Activated CD4-positive, alpha-beta T cell treated with anti-CD3 and anti-CD28 coated beads, Interleukin-2, amount 10 ng/mL, durations not matched to agents 7 days and 5 days (primary cell): ENCODE results near the gene CLCA2. TPM values are rescaled to one million over a fixed set of nuclear protein-coding genes. Genes with fewer than 3 reads are reported as not detected.
A peak's percentile ranks its signal among the peaks of the same experiment; 100 is the strongest.

Experiments
- CTCF ChIA-PET: fragments of 350-600 bp; sonication (Branson Sonifier 250); formaldehyde crosslinking; loops from one replicate; lab custom pipeline; 2021; ENCODE audit warnings: antibody characterized with exemption; lab: Charles Lee
- POLR2A ChIA-PET: fragments of 350-600 bp; sonication (Branson Sonifier 250); formaldehyde crosslinking; loops from one replicate; lab custom pipeline; 2021; ENCODE audit warnings: antibody characterized with exemption; lab: Charles Lee
- DNase-seq: peaks from one replicate; pipeline ENCODE4 v3.0.0-alpha.2; 2020
- H3K27ac Mint-ChIP-seq: one replicate; pipeline ENCODE4 v1.8.0; 2021; ENCODE audit warnings: mild to moderate bottlenecking, moderate library complexity, mixed read lengths
- H3K27me3 Mint-ChIP-seq: one replicate; pipeline ENCODE4 v1.8.0; 2021; ENCODE audit warnings: mixed read lengths
- H3K36me3 Mint-ChIP-seq: one replicate; pipeline ENCODE4 v1.8.0; 2021; ENCODE audit warnings: low read depth, mixed read lengths
- H3K4me1 Mint-ChIP-seq: one replicate; pipeline ENCODE4 v1.8.0; 2021; ENCODE audit warnings: mixed read lengths
- H3K4me3 Mint-ChIP-seq: one replicate; pipeline ENCODE4 v1.8.0; 2021; ENCODE audit warnings: mild to moderate bottlenecking, moderate library complexity, mixed read lengths
- H3K9me3 Mint-ChIP-seq: one replicate; pipeline ENCODE4 v1.8.0; 2021; ENCODE audit warnings: mixed read lengths
- total RNA-seq, 2 experiments: library from RNA; stranded (reverse); gene quantifications; one replicate each; pipeline ENCODE4 v1.2.3, GENCODE V29; 2021

The CLCA2 gene
- total RNA-seq, 2 experiments from 2014 or later = not detected

GRCh38 chr1:86395751-86396497 lies 28.0 kb upstream of the CLCA2 start, which contains the start of gene ODF2L:
Gene ODF2L (minus strand): TSS chr1:86396323. CDS start chr1:86387027, 9,296 bp downstream.
- Mint-ChIP-seq H3K4me1 (peaks cover 50% of the 10 kb centered on the region), H3K4me3 (peak within 1 kb of the TSS; percentile 97), H3K9me3 (peaks cover 4% of the 10 kb centered on the region), H3K27ac (peak within 1 kb of the TSS; percentile 98), H3K27me3 (no peaks in the 10 kb centered on the region), H3K36me3 (peaks cover 25% of the 10 kb centered on the region)
- ChIA-PET CTCF (interaction anchor here (0.9 to 1.6 kb wide), 5 partner anchors 10 to 311 kb away, joined by 3 to 7 read pairs (median 4); partner anchors contain the start of gene SH3GLB1), POLR2A (interaction anchor here (0.5 to 0.7 kb wide), 2 partner anchors 9 to 939 kb away, joined by 3 read pairs; no protein-coding TSS in a partner anchor)
- peak; percentile 95 for DNase-seq

- H3K36me3 Mint-ChIP-seq = peaks cover 20% of the 10 kb centered on the region
These were observed 27.5 kb upstream of the CLCA2 start for GRCh38 chr1:86396498-86396890.

GRCh38 chr1:86409416-86410021 lies 14.5 kb upstream of the CLCA2 start:
- no peaks in the 10 kb centered on the region for H3K9me3 Mint-ChIP-seq
- DNase-seq = no peak
- no peak overlapping the region for H3K27ac Mint-ChIP-seq
- H3K27me3 Mint-ChIP-seq = peaks cover 3% of the 10 kb centered on the region
- POLR2A ChIA-PET = no interaction called here
- no peak overlapping the region for H3K4me3 Mint-ChIP-seq
- H3K36me3 Mint-ChIP-seq = no peaks in the 10 kb centered on the region
- CTCF ChIA-PET = interaction anchor here (0.7 to 1.0 kb wide), 2 partner anchors 12 to 25 kb away, joined by 3 read pairs; no protein-coding TSS in a partner anchor
- H3K4me1 Mint-ChIP-seq = no peaks in the 10 kb centered on the region

More at GRCh38 chr1:86396498-86396890, 27.5 kb upstream of the CLCA2 start:
- CTCF ChIA-PET = interaction anchor here (0.9 to 1.6 kb wide), 6 partner anchors 9 to 310 kb away, joined by 3 to 7 read pairs (median 4); partner anchors contain the start of gene SH3GLB1
- Mint-ChIP-seq H3K4me1 (peaks cover 44% of the 10 kb centered on the region), H3K27me3 (no peaks in the 10 kb centered on the region), H3K9me3 (no peaks in the 10 kb centered on the region), H3K27ac (peak overlapping the region; percentile 98), H3K4me3 (peak overlapping the region; percentile 97)
- POLR2A ChIA-PET = interaction anchor here (0.7 kb wide), 1 partner anchor 940 kb away, joined by 3 read pairs; no protein-coding TSS in a partner anchor
- DNase-seq = no peak

- Mint-ChIP-seq H3K27me3 (no peaks in the 10 kb centered on the region), H3K4me3 (no peak overlapping the region), H3K4me1 (no peaks in the 10 kb centered on the region), H3K9me3 (no peaks in the 10 kb centered on the region), H3K27ac (no peak overlapping the region), H3K36me3 (no peaks in the 10 kb centered on the region)
- ChIA-PET CTCF (interaction anchor here (1.2 kb wide), 1 partner anchor 9 kb away, joined by 5 read pairs; no protein-coding TSS in a partner anchor), POLR2A (no interaction called here)
- DNase-seq = no peak
These were observed 13.1 kb upstream of the CLCA2 start for GRCh38 chr1:86410879-86411278.

GRCh38 chr1:86416343-86416742 lies 7.6 kb upstream of the CLCA2 start:
- CTCF ChIA-PET = interaction anchor here (0.5 to 1.3 kb wide), 2 partner anchors 12 to 442 kb away, joined by 4 read pairs; no protein-coding TSS in a partner anchor
- no peaks in the 10 kb centered on the region for H3K27me3 Mint-ChIP-seq
- no peaks in the 10 kb centered on the region for H3K9me3 Mint-ChIP-seq
- no peak overlapping the region for H3K27ac Mint-ChIP-seq
- no peak for DNase-seq
- no peak overlapping the region for H3K4me3 Mint-ChIP-seq
- peaks cover 2% of the 10 kb centered on the region for H3K4me1 Mint-ChIP-seq
- POLR2A ChIA-PET = no interaction called here
- H3K36me3 Mint-ChIP-seq = no peaks in the 10 kb centered on the region

- Mint-ChIP-seq H3K36me3 (no peaks in the 10 kb centered on the region), H3K4me1 (peaks cover 2% of the 10 kb centered on the region), H3K4me3 (no peak overlapping the region), H3K9me3 (no peaks in the 10 kb centered on the region), H3K27ac (peak overlapping the region; percentile 61), H3K27me3 (no peaks in the 10 kb centered on the region)
- ChIA-PET POLR2A (no interaction called here), CTCF (interaction anchor here (0.9 to 1.0 kb wide), 2 partner anchors 9 to 17 kb away, joined by 3 read pairs; no protein-coding TSS in a partner anchor)
- DNase-seq = peak; percentile 69
These were observed 4.6 kb upstream of the CLCA2 start for GRCh38 chr1:86419277-86419903.

- ChIA-PET CTCF (interaction anchor here (1.0 to 1.3 kb wide), 2 partner anchors 9 to 25 kb away, joined by 3 read pairs; no protein-coding TSS in a partner anchor), POLR2A (no interaction called here)
- peaks cover 2% of the 10 kb centered on the region for H3K4me1 Mint-ChIP-seq
- no peak overlapping the region for H3K27ac Mint-ChIP-seq
- no peaks in the 10 kb centered on the region for H3K9me3 Mint-ChIP-seq
- H3K4me3 Mint-ChIP-seq = no peak overlapping the region
- peaks cover 6% of the 10 kb centered on the region for H3K27me3 Mint-ChIP-seq
- no peak for DNase-seq
- H3K36me3 Mint-ChIP-seq = no peaks in the 10 kb centered on the region
These were observed 2.2 kb upstream of the CLCA2 start for GRCh38 chr1:86421601-86422280.

GRCh38 chr1:86423473-86423872 lies 498 bp upstream of the CLCA2 start:
- CTCF ChIA-PET = interaction anchor here (1.0 kb wide), 1 partner anchor 14 kb away, joined by 4 read pairs; no protein-coding TSS in a partner anchor
- H3K4me3 Mint-ChIP-seq = no peak overlapping the region
- H3K27me3 Mint-ChIP-seq = peaks cover 6% of the 10 kb centered on the region
- H3K9me3 Mint-ChIP-seq = no peaks in the 10 kb centered on the region
- peaks cover 2% of the 10 kb centered on the region for H3K4me1 Mint-ChIP-seq
- POLR2A ChIA-PET = no interaction called here
- H3K27ac Mint-ChIP-seq = no peak overlapping the region
- no peaks in the 10 kb centered on the region for H3K36me3 Mint-ChIP-seq
- no peak for DNase-seq

- Mint-ChIP-seq H3K4me1 (no peaks in the 10 kb centered on the region), H3K9me3 (no peaks in the 10 kb centered on the region), H3K27me3 (peaks cover 8% of the 10 kb centered on the region), H3K27ac (no peak overlapping the region), H3K36me3 (no peaks in the 10 kb centered on the region), H3K4me3 (no peak overlapping the region)
- ChIA-PET CTCF (no interaction called here), POLR2A (no interaction called here)
- DNase-seq = no peak
These were observed 5.3 kb downstream of the CLCA2 start for GRCh38 chr1:86429122-86429725.

GRCh38 chr1:86429835-86430234 lies 5.9 kb downstream of the CLCA2 start:
- DNase-seq = no peak
- no peak overlapping the region for H3K27ac Mint-ChIP-seq
- ChIA-PET CTCF (interaction anchor here (1.1 kb wide), 1 partner anchor 8 kb away, joined by 3 read pairs; no protein-coding TSS in a partner anchor), POLR2A (no interaction called here)
- H3K9me3 Mint-ChIP-seq = no peaks in the 10 kb centered on the region
- H3K36me3 Mint-ChIP-seq = no peaks in the 10 kb centered on the region
- H3K4me3 Mint-ChIP-seq = no peak overlapping the region
- H3K27me3 Mint-ChIP-seq = peaks cover 10% of the 10 kb centered on the region
- H3K4me1 Mint-ChIP-seq = no peaks in the 10 kb centered on the region

GRCh38 chr1:86430376-86430775 lies 6.4 kb downstream of the CLCA2 start:
- no peaks in the 10 kb centered on the region for H3K4me1 Mint-ChIP-seq
- H3K9me3 Mint-ChIP-seq = no peaks in the 10 kb centered on the region
- CTCF ChIA-PET = interaction anchor here (1.1 kb wide), 1 partner anchor 9 kb away, joined by 3 read pairs; no protein-coding TSS in a partner anchor
- H3K36me3 Mint-ChIP-seq = no peaks in the 10 kb centered on the region
- no peak for DNase-seq
- H3K27ac Mint-ChIP-seq = no peak overlapping the region
- POLR2A ChIA-PET = no interaction called here
- H3K27me3 Mint-ChIP-seq = peaks cover 8% of the 10 kb centered on the region
- no peak overlapping the region for H3K4me3 Mint-ChIP-seq
